G401 (cell line): ENCODE data around the gene NUP85. TPM values are rescaled to one million over a fixed set of nuclear protein-coding genes. Genes with fewer than 3 reads are reported as not detected.
"Not testable (repeated sequence)": the region's sequence is repeated elsewhere in the genome, so short reads cannot be mapped to it uniquely, and the experiment has no call there.

Experiments
- DNase-seq: peaks from one replicate; pipeline ENCODE4 v3.0.0-alpha.2; 2015; ENCODE audit warnings: low spot score
- in situ Hi-C: cut with HindIII; loops from 2 replicates; pipeline ENCODE4 v1.10.0; 2016; ENCODE audit warnings: low sequenced_read_pairs, mixed read lengths
- total RNA-seq: library from RNA; depleted of rRNA; stranded (reverse); fragments of >200 nt; shearing (Covaris generic); gene quantifications from 2 replicates; pipeline ENCODE4 v1.2.3, GENCODE V29; 2014

The NUP85 gene
- total RNA-seq, 1 experiment from 2014 or later, result 86.3 TPM

DNA sequence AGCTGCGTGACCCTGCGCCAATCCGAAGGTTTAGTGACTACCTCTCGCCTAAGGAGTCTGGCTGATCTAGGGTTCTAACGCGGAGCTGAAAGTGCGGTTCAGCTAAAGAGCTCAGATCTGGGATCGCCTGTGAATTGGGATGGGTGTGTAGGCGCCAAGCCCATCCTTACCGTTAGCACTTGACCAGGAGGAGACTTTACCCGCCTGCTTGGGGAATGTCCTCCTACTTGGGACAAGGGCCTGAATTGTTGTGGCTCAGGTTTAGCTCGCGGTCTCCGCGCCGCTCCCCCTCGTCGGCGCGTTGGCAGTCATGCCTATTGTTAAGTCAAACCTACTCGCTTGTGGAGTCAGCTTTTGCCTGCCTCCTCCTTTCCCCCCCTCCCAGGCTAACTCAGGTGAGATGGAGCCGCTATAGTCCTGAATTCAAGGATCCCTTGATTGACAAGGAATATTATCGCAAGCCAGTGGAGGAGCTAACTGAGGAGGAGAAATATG, 56.7 kb downstream of the NUP85 start:
- no peak for DNase-seq
- in situ Hi-C loops, result no loop called here

DNA sequence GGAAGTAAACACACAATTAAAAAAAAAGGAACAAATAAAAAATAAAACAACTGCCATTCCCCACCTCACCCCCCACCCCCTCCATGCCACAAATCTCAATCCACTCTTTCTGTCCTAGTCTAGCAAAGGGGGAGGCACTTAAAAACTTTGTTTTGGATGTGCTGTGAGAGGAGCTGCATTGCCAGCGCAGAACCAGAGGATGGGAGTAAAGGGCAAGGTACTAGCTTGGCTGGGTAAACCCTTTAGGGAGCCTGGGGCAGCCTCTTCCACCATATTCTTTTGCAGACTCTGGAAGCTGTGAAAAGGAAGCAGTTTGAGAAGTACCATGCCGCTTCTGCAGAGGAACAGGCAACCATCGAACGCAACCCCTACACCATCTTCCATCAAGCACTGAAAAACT, 57.6 kb downstream of the NUP85 start:
- no peak for DNase-seq
- in situ Hi-C loops, result no loop called here

DNA sequence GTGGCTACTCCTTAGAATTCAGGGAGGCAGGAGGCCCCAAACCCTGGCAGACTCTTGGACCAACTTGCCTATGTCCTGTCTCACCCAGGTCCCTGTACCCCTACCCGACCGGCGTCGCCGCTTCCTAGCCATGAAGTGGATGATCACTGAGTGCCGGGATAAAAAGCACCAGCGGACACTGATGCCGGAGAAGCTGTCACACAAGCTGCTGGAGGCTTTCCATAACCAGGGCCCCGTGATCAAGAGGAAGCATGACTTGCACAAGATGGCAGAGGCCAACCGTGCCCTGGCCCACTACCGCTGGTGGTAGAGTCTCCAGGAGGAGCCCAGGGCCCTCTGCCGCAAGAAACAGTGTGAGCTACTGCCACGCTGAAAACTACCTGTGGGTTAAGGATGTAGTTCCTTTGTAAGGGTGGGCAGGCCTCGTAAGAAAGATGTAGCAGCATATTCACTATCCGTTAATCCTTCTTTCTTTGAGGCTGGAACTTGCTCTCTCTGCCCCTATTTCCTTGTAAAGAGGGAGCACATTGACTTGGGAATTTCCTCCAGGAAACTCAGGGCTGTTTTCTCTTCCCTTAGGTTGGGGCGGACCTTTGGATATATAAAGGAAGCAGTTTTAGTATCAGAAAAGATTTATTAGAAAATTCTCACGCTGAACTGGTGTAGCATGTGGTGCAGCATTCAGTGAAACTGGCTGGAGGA, 60.3 kb downstream of the NUP85 start:
- in situ Hi-C loops, result no loop called here
- no peak for DNase-seq

DNA sequence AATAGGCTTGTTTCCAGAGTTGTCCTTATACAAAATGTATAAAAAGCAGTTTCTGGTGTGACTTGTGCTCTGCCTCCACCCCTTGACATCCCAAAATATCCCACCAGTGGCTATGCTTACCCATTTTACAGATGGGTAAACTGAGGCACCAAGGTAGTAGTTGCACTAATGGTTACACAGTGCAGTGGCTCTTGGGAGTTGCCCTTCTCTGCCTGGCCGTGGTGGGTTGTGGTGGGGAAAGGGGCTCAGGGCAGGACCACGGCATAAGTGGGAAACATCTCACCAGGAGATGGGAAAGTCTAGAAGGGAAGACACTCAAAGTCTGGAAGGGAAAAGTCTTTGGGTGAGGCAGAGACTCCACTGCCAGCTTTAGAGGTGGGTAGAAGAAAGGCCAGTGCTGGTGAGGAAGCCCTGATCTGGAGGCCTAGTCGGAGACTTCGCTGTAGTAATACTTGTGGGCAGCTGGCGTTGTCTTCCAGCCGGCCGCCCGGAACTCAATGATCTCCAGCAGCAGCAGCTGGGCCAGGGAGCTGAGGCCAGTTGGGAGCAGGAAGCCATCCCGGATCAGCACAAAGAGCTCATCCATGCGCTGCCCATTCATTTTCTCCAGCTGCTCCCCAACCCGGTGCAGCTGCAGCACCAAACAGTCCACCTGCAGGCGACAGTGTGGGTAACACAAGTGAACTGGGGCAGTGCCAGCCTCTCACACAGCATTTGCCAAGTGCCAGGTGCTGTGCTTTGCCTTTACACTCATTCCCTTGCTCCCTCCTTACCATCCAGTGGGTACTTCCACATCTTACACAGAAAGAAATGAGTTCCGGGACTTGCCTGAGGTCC, 61.1 kb downstream of the NUP85 start:
- in situ Hi-C loops, result no loop called here
- DNase-seq, result no peak

DNA sequence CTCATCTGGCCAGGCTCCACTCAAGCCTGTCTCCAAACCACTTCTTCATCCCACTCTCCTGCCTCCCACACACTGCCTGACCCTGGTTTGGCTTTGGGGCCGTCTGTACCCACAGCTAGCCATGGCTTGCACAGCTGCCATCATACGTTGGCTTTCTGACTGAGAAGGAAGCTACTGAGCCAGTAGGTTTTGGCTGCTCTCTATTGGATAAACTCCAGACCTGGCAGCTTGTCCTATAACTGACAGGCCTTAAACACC, 61.6 kb downstream of the NUP85 start:
- in situ Hi-C loops, result no loop called here
- peak; percentile 14 for DNase-seq

DNA sequence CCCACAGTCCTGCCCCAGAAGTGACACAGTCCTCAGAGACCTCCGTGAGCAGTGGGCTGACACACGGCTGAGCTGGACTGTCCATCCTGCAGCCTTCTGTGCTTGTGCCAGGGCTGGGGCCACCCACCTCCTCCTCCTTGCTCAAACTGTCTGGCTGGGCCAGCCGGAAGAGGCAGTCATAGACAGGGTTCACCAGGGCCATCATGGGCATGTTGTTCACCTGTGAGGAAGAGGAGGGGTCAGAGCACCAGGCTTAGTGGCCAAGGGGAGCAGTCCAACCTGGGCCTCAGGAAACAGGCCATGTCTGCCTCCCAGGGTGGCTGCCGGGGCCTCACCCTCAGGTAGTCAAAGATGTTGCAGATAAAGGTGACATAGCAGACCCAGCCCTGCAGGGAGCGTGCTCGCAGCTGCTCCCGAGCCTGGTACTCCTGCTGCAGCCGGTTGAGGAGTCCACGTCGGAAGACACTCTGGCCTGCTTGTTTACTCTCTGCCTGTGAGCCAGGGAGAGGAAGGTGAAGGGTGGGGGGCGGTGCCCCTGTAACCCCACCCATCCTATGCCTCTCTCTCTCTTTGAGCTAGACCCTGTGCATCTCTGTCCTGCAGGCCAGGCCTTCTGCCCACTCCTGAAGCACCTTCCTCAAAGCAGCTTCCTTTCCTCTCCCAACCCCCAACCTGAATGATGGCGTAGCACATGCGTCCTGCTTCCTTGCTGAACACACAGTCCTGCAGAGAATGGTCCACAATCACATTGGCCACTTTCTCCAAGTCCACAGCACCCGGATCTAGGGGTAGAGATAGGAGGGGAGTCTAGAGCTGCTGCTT, 62.1 kb downstream of the NUP85 start:
- in situ Hi-C loops, result no loop called here
- DNase-seq, result peak; percentile 20

DNA sequence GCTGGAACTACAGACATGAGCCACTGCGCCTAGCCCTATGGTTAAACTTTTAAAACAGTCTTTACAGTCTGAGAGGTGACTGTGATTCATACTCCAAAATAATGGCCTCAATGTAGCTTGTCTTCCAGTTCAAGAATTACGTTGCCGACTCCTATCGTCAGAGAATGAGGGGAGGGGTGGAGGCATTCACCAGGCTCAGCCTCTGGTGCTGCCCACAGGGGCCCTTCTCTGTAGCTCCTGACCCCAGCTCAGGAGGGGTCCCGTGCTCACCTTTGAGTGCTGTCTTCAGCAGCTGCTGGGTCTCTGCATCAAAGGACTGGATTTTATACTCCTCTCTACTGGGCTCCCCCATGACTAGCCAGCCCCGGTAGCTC, 64.4 kb downstream of the NUP85 start:
- in situ Hi-C loops, result no loop called here
- no peak for DNase-seq

DNA sequence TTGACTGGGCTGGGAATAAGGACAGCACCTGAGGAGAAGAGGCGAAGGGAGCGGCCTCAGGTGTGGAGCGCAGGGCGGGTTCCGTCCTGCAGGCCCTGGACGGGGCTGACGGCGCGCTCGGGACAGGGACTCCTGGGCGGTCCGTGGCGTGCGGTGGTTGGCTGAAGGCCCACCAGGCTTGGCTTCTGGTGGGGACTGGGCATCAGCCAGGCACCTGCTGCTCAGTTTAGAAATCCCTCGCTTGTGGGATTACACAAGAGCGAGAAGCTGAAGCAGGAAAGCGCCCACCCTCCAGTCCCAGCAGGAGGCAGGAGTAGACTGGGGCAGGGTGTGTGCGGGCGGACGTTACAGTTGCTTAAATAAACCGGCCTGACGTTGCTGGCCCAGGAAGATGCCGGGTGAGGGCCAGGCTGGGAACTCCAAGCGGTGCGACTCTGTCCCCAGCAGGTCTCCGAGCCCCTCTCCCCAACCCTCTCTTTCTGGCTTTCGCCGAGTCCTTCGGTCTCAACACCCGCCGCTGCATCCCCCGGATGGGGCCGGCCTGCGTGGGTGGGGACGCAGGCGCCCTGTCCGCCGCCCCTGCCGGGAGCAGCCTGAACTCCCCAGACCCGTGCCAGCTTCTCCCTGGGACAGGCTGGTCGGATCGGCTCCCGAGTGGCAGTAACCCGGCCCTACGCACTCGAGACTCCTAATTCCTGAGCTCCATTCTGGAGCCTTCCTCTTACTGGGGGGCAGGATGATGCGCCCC, 64.9 kb downstream of the NUP85 start:
- in situ Hi-C loops, result no loop called here
- peak; percentile 63 for DNase-seq

DNA sequence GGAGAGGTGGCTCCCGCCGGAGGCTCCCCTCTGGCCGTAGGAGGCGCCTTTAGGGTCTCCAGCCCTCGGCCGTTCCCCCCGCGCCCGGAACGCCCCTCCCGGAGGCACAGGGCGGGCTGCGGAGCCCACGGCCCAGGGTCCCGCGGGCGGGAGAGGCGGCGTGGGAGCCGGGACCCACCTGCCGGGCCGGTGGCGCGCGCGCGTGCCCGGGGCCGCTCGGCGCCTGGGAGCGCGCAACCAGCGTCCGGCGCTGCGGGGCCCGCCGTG, 65.4 kb downstream of the NUP85 start, which contains the start of gene MIF4GD:
TSS of gene MIF4GD (minus strand) at position 266 of the 267 bp plus-strand sequence. CDS start 1,036 bp downstream, outside the sequence.
- in situ Hi-C loops, result no loop called here
- peak; percentile 67 for DNase-seq

DNA sequence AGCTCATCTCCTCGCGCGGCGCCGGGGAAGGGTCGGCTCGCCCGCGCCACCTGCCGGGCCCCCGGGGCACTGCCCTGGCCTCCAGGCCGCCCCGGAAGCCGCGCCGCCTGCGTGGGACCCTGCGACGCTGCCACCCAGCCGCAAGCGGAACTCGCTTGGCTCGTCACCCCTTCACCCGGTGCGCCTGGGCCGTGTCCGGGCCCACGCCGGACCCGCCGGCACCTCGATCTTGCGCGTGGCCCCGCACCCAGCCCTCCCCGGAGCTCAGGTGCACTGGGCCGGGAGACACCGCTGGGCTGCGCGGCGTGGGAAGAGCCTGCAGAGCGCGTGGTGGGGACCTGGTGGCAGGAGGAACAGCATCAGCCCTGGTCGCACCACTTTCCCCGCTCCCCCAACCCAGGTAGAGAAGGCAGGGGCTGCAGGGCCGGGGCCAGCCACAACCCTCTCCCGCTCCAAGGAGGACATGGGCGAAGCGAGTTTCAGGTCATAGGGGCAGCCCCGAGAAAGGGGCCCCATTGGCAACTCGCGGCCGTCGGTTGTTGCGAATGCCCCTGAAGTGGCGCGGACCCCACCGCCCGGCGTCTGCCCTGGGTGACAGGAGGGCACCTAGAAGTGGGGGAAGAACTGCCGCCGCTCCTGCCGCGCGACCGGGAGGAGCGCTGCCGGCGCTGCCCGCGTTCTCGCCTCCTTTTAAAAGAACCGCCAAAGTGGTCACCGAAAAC, 65.9 kb downstream of the NUP85 start:
- in situ Hi-C loops, result no loop called here
- peak; percentile 47 for DNase-seq

DNA sequence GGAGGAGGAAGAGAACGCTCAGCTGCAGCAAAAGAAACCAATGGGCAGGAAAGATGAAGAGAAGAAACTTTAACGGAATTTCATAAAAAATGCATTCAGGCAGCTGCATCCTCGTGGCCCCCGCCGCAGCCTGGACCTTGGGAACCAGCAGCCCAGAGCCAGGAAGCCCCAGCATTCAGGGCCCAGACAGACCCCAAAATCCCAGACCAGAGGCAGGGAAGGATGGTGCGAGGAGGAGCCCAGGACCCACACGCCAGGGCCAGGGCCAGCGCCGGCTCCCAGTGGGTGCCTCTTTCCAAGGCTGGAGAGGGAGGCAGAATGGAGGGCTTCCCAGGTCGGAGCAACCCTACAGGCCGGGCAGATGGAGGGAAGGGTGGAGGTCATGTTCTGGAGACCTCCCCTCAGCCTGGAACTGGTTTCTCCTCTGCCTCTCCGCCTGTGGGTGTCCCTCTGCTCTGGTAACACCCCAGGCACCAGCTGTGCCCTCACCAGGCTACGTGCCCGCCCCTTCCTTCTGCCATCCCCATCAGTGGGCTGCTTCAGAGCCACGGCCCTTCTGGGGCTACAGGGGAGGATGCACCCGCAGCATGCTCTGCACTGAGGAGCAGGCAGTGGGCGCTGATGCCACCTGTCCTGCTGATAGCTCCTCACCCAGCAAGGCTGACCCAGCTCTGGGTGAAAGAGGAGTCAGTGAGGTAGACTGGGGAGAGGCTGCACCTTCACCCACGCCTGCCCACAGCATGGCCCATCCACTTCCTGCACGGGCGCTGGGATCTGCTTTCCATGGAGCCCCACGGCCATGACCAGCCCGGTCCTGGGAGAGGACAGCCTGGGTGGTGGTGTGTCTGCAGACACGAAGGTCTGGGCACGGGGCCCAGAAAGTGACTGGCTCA, 66.7 kb downstream of the NUP85 start:
- in situ Hi-C loops, result no loop called here
- DNase-seq, result peak; percentile 82

DNA sequence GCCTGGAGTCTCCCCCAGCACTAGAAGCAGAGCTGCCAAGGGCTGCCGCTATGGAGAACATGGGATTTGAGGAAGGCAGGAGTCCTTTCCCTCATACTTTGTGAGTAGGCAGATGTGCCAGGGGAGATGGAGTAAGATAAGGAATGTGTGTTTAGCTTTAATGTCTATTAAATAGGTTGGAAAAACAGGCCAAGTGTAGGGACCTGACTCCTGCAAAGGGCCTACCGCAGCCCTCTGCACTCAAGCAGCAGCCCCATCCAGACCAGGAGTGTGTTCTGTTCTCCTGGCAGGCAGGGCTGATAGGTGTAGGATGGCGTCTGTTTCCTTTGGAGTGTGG, 67.3 kb downstream of the NUP85 start:
- no peak for DNase-seq
- in situ Hi-C loops, result no loop called here

DNA sequence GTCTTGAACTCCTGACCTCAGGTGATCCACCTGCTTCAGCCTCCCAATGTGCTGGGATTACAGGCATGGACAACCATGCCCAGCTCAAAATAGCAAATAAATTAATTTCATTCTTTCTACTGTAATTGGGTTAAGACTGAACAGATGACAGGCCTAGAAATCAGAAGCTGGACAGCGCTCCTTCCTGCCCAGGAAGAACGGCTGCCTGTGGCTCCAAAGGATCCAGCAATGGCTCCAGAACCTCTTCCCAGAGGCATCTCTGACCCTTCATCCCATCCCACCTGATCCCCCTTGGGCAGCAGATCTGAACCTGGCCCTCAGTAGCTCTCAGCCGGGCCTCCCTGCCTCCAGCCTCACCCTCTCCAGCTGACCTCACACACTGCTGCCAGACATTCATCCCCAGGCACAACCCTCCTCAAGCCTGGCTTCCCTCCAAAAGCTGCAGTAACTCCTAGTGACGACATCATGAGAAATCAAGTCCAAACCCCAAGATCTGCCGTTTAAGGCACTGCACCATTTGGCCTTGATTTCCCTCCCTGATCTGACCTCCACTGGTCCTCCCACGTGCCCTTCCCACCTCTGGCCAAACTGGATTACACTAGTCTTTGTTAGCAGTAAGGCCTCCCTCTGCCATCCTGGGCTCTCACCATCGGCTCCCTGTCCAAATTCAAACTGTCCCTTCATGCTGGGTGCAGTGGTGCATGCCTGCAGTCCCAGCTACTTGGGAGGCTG, 68.7 kb downstream of the NUP85 start:
- in situ Hi-C loops, result no loop called here
- no peak for DNase-seq

DNA sequence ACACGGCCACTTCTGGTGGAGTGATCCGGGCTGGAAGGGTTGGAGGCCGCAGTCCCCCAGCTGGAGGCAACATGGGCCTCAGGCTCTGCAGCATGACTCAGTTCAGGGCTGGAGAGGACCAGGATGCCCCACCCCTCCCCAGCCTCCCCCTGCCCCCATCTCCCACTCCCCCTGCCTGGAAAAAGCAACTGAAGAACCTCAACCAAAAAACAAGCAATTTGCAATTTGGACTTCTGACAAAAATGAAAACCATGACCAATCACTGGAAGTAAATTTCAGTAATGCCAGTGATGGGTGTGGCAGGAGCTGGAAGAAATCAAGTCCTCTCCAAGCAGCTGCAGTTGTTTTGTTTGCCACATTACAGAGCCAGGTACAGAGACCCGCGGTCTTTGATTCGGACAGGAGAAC, 72.2 kb downstream of the NUP85 start:
- no peak for DNase-seq
- in situ Hi-C loops, result no loop called here

DNA sequence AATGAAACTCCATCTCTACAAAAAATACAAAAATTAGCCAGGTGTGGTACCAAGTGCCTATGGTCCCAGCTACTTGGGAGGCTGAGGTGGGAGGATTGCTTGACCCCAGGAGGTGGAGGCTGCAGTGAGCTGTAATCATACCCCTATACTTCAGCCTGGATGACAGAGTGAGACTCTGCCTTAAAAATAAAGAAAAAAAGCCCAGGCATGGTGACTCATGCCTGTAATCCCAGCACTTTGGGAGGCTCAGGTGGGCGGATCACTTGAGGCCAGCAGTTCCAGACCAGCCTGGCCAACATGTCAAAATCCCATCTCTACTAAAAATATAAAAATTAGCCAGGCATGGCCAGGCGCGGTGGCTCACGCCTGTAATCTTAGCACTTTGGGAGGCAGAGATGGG, 74.7 kb downstream of the NUP85 start:
- in situ Hi-C loops, DNase-seq: not testable (repeated sequence)

DNA sequence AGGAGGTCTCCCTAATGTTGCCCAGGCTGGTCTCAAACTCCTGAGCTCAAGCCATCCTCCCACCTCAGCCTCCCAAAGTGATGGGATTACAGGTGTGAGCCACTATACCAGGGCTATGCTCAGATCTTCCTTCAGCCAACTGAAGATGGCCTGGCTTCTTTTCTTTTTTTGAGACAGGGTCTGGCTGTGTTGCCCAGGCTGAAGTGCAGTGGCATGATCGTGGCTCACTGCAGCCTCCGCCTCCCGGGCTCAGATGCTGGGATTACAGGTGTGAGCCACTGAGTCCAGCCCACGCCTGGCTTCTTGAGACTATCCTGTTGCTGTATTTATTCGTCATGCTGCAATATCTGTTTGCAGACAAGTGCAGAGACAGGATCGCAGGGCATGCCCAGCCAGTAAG, 79.6 kb downstream of the NUP85 start:
- DNase-seq, result no peak
- in situ Hi-C loops, result no loop called here
